OCI-LY7 (cell line): ENCODE results near the gene MAGEF1. TPM values are rescaled to one million over a fixed set of nuclear protein-coding genes. Genes with fewer than 3 reads are reported as not detected.

Experiments used
- BruUV-seq: library from RNA; stranded (reverse); fragments of 400-500 nt; replicated peaks from 2 replicates; lab custom pipeline; 2021; lab: Mats Ljungman, UMichigan
- CTCF ChIA-PET: fragments of 300-600 bp; sonication (Branson Sonifier 250); formaldehyde crosslinking; loops from one replicate; lab custom pipeline; 2022; ENCODE audit warnings: antibody characterized with exemption; ENCODE audit not compliant: unreplicated experiment; lab: Charles Lee
- POLR2A ChIA-PET: fragments of 300-600 bp; sonication (Branson Sonifier 250); formaldehyde crosslinking; loops from one replicate; lab custom pipeline; 2022; ENCODE audit warnings: antibody characterized with exemption; lab: Charles Lee
- DNase-seq: peaks from one replicate; pipeline ENCODE4 v3.0.0-alpha.2; 2015; ENCODE audit warnings: low spot score
- H2AFZ ChIP-seq: fragments of 200-600 bp; sonication (generic), shearing (Covaris generic); 2 replicates; pipeline ENCODE4 v1.6.1; 2014; ENCODE audit warnings: mild to moderate bottlenecking, antibody characterized with exemption, low read length, moderate library complexity
- H3K27ac ChIP-seq: fragments of 200-600 bp; sonication (generic); 2 replicates; pipeline ENCODE4 v1.5.1; 2014; ENCODE audit warnings: mixed run types, low read depth, mild to moderate bottlenecking, moderate library complexity, low read length, inconsistent platforms; ENCODE audit not compliant: poor library complexity, severe bottlenecking
- H3K36me3 ChIP-seq: fragments of 200-600 bp; sonication (generic); 2 replicates; pipeline ENCODE4 v1.6.1; 2014; ENCODE audit warnings: mild to moderate bottlenecking, antibody characterized with exemption, low read length, moderate library complexity, mixed read lengths; ENCODE audit not compliant: insufficient read depth
- H3K4me1 ChIP-seq: fragments of 200-600 bp; sonication (generic); 2 replicates; pipeline ENCODE4 v1.5.1; 2014; ENCODE audit warnings: mild to moderate bottlenecking, low read length; ENCODE audit not compliant: insufficient read depth, poor library complexity, severe bottlenecking
- H3K4me2 ChIP-seq: fragments of 200-600 bp; sonication (generic); 2 replicates; pipeline ENCODE4 v1.6.1; 2014; ENCODE audit warnings: mild to moderate bottlenecking, low read length
- H3K4me3 ChIP-seq: fragments of 200-600 bp; sonication (generic); 2 replicates; pipeline ENCODE4 v1.5.1; 2014; ENCODE audit warnings: mild to moderate bottlenecking, low read depth, low read length; ENCODE audit not compliant: poor library complexity, severe bottlenecking
- H3K79me2 ChIP-seq: fragments of 200-600 bp; sonication (generic); 2 replicates; pipeline ENCODE4 v1.6.1; 2016; ENCODE audit warnings: low read depth, mild to moderate bottlenecking, low read length, moderate library complexity, mixed read lengths; ENCODE audit not compliant: insufficient read depth
- H3K9me2 ChIP-seq: fragments of 200-600 bp; sonication (generic); 2 replicates; pipeline ENCODE4 v1.6.1; 2016; ENCODE audit warnings: mild to moderate bottlenecking, low read length, mixed read lengths; ENCODE audit not compliant: insufficient read depth
- H3K9me3 ChIP-seq: fragments of 200-600 bp; sonication (generic); 2 replicates; pipeline ENCODE4 v1.6.1; 2014; ENCODE audit warnings: mild to moderate bottlenecking, mixed run types, low read length, mixed read lengths
- H4K20me1 ChIP-seq: fragments of 200-600 bp; sonication (generic); 2 replicates; pipeline ENCODE4 v1.6.1; 2014; ENCODE audit warnings: mild to moderate bottlenecking, antibody characterized with exemption, low read length, moderate library complexity, mixed read lengths; ENCODE audit not compliant: insufficient read depth
- EZH2phosphoT487 ChIP-seq: fragments of 200-600 bp; sonication (generic); IDR thresholded peaks from 2 replicates; pipeline ENCODE4 v1.6.1; 2018; ENCODE audit warnings: low read depth, borderline replicate concordance, mild to moderate bottlenecking, mixed run types, antibody characterized with exemption, low read length, moderate library complexity, mixed read lengths
- intact Hi-C: fragments of 100-400 bp; cut with micrococcal nuclease; formaldehyde crosslinking; loops from one replicate; pipeline ENCODE4 v1.10.0; 2022; ENCODE audit not compliant: unreplicated experiment
- total RNA-seq, 2 experiments: library from RNA; depleted of rRNA in 1 of 2; stranded (reverse); fragments of >200 nt in 1 of 2; shearing (Covaris generic) in 1 of 2; gene quantifications; 2 replicates each; pipeline ENCODE4 v1.2.3, GENCODE V29; 2014 to 2022
- TF ChIP-seq, protein P1 (sequence below): fragments of 200-600 bp; sonication (generic); conservative IDR thresholded peaks from 2 replicates; pipeline ENCODE4 v1.5.1; 2014; ENCODE audit warnings: mild to moderate bottlenecking, antibody characterized with exemption, low read length, moderate library complexity, mixed read lengths

Gene MAGEF1
- total RNA-seq, 2 experiments from 2014 or later: 29.2 to 47.8 TPM

- ChIA-PET CTCF (no interaction called here), POLR2A (no interaction called here)
- TF ChIP-seq, protein P1, sequence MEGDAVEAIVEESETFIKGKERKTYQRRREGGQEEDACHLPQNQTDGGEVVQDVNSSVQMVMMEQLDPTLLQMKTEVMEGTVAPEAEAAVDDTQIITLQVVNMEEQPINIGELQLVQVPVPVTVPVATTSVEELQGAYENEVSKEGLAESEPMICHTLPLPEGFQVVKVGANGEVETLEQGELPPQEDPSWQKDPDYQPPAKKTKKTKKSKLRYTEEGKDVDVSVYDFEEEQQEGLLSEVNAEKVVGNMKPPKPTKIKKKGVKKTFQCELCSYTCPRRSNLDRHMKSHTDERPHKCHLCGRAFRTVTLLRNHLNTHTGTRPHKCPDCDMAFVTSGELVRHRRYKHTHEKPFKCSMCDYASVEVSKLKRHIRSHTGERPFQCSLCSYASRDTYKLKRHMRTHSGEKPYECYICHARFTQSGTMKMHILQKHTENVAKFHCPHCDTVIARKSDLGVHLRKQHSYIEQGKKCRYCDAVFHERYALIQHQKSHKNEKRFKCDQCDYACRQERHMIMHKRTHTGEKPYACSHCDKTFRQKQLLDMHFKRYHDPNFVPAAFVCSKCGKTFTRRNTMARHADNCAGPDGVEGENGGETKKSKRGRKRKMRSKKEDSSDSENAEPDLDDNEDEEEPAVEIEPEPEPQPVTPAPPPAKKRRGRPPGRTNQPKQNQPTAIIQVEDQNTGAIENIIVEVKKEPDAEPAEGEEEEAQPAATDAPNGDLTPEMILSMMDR: no peak
- no peak for TF ChIP-seq EZH2phosphoT487
Measured at GRCh38 chr3:184750349-184751083, 38.7 kb upstream of the MAGEF1 start.

GRCh38 chr3:184749168-184749744 is 37.4 kb upstream of the MAGEF1 start:
- no peak overlapping the region for H2AFZ ChIP-seq
- POLR2A ChIA-PET: interaction anchor here (0.7 kb wide), 1 partner anchor 11 kb away, joined by 3 read pairs; no protein-coding TSS in a partner anchor
- H3K36me3 ChIP-seq: no peaks in the 10 kb centered on the region

More at GRCh38 chr3:184750349-184751083, 38.7 kb upstream of the MAGEF1 start:
- BruUV-seq: no TSS peak
- Histone ChIP-seq H2AFZ (no peak overlapping the region), H3K27ac (no peak overlapping the region), H3K4me1 (no peaks in the 10 kb centered on the region), H3K36me3 (no peaks in the 10 kb centered on the region), H3K79me2 (no peaks in the 10 kb centered on the region), H3K9me3 (no peaks in the 10 kb centered on the region), H3K4me3 (no peak overlapping the region), H3K4me2 (no peak overlapping the region), H3K9me2 (no peaks in the 10 kb centered on the region), H4K20me1 (no peaks in the 10 kb centered on the region)
- DNase-seq: no peak
- intact Hi-C loops: no loop called here

More at GRCh38 chr3:184749168-184749744, 37.4 kb upstream of the MAGEF1 start:
- no peaks in the 10 kb centered on the region for H3K79me2 ChIP-seq
- BruUV-seq: no TSS peak
- intact Hi-C loops: no loop called here
- TF ChIP-seq EZH2phosphoT487: no peak
- TF ChIP-seq, protein P1: no peak
- H3K4me3 ChIP-seq: no peak overlapping the region
- CTCF ChIA-PET: interaction anchor here (0.6 kb wide), 1 partner anchor 172 kb away, joined by 3 read pairs; no protein-coding TSS in a partner anchor
- H3K27ac ChIP-seq: no peak overlapping the region
- H3K4me2 ChIP-seq: no peak overlapping the region
- H3K4me1 ChIP-seq: no peaks in the 10 kb centered on the region
- no peak for DNase-seq
- H3K9me2 ChIP-seq: no peaks in the 10 kb centered on the region
- no peaks in the 10 kb centered on the region for H3K9me3 ChIP-seq
- H4K20me1 ChIP-seq: no peaks in the 10 kb centered on the region
